ENCODE data around the gene IGSF8. TPM values are rescaled to one million over a fixed set of nuclear protein-coding genes. Genes with fewer than 3 reads are reported as not detected.

The IGSF8 gene
- total and polyA plus RNA-seq, 4 donors: 23.5 to 39.5 (median 26.8) TPM

GRCh38 chr1:160077486-160077885 lies 20.9 kb downstream of the IGSF8 start:
- H3K36me3 ChIP-seq (ENCODE audit: control insufficient read depth in 4 of 4, insufficient read depth in 4 of 4, low read length in 4 of 4): no peaks in the 10 kb centered on the region
- no peak overlapping the region for H3K4me3 ChIP-seq
- H3K4me1 ChIP-seq (ENCODE audit: control insufficient read depth in 5 of 5, insufficient read depth in 5 of 5, low read length in 5 of 5): no peaks in the 10 kb centered on the region
- ATAC-seq (ENCODE audit: insufficient read depth, low FRiP score) (no peak), DNase-seq (no peak)
- H3K9me3 ChIP-seq (ENCODE audit: control insufficient read depth in 4 of 4, insufficient read depth in 3 of 4, low read length in 3 of 4): no peaks in the 10 kb centered on the region
- H3K27me3 ChIP-seq (ENCODE audit: control insufficient read depth in 3 of 3, insufficient read depth in 3 of 3, low read length in 2 of 3): peaks cover 0 to 61% (median 34%) of the 10 kb centered on the region in 3 donors
- no peak overlapping the region for H3K9ac ChIP-seq (ENCODE audit: insufficient read depth in 1 of 2, low read length in 2 of 2)
- no peak for TF ChIP-seq CTCF (IDR thresholded peaks at IDR 0.05; ENCODE audit: control extremely low read depth, extremely low read depth)
- H3K27ac ChIP-seq (ENCODE audit: low read depth in 1 of 2, low read length in 1 of 2): no peak overlapping the region

- no peak for ATAC-seq (ENCODE audit: insufficient read depth, low FRiP score)
Measured at GRCh38 chr1:160076295-160076694, 22.1 kb downstream of the IGSF8 start.

GRCh38 chr1:160075836-160076235 lies 22.6 kb downstream of the IGSF8 start:
- Histone ChIP-seq H3K4me1 (ENCODE audit: control insufficient read depth in 5 of 5, insufficient read depth in 5 of 5, low read length in 5 of 5) (no peaks in the 10 kb centered on the region), H3K36me3 (ENCODE audit: control insufficient read depth in 4 of 4, insufficient read depth in 4 of 4, low read length in 4 of 4) (no peaks in the 10 kb centered on the region), H3K9me3 (ENCODE audit: control insufficient read depth in 4 of 4, insufficient read depth in 3 of 4, low read length in 3 of 4) (no peaks in the 10 kb centered on the region), H3K9ac (ENCODE audit: insufficient read depth in 1 of 2, low read length in 2 of 2) (no peak overlapping the region), H3K27ac (ENCODE audit: low read depth in 1 of 2, low read length in 1 of 2) (no peak overlapping the region), H3K27me3 (ENCODE audit: control insufficient read depth in 3 of 3, insufficient read depth in 3 of 3, low read length in 2 of 3) (peaks cover 0 to 58% (median 29%) of the 10 kb centered on the region in 3 donors), H3K4me3 (no peak overlapping the region)
- WGBS, 2 donors: 26 to 44% methylated on average over 2 of the region's 2 CpGs
- no peak for TF ChIP-seq CTCF (IDR thresholded peaks at IDR 0.05; ENCODE audit: control extremely low read depth, extremely low read depth)
- DNase-seq: no peak
- no peak for ATAC-seq (ENCODE audit: insufficient read depth, low FRiP score)

More at GRCh38 chr1:160076295-160076694, 22.1 kb downstream of the IGSF8 start:
- Histone ChIP-seq H3K27ac (ENCODE audit: low read depth in 1 of 2, low read length in 1 of 2) (no peak overlapping the region), H3K4me1 (ENCODE audit: control insufficient read depth in 5 of 5, insufficient read depth in 5 of 5, low read length in 5 of 5) (no peaks in the 10 kb centered on the region), H3K36me3 (ENCODE audit: control insufficient read depth in 4 of 4, insufficient read depth in 4 of 4, low read length in 4 of 4) (no peaks in the 10 kb centered on the region), H3K9ac (ENCODE audit: insufficient read depth in 1 of 2, low read length in 2 of 2) (no peak overlapping the region), H3K9me3 (ENCODE audit: control insufficient read depth in 4 of 4, insufficient read depth in 3 of 4, low read length in 3 of 4) (no peaks in the 10 kb centered on the region), H3K4me3 (no peak overlapping the region), H3K27me3 (ENCODE audit: control insufficient read depth in 3 of 3, insufficient read depth in 3 of 3, low read length in 2 of 3) (peaks cover 0 to 59% (median 30%) of the 10 kb centered on the region in 3 donors)
- WGBS, 2 donors: 84 to 87% methylated on average over 3 of the region's 3 CpGs
- DNase-seq: no peak
- TF ChIP-seq CTCF (IDR thresholded peaks at IDR 0.05; ENCODE audit: control extremely low read depth, extremely low read depth): no peak

GRCh38 chr1:160074865-160075264 lies 23.6 kb downstream of the IGSF8 start:
- 59 to 77% methylated on average over 4 of the region's 4 CpGs for WGBS, 2 donors
- H3K27me3 ChIP-seq (ENCODE audit: control insufficient read depth in 3 of 3, insufficient read depth in 3 of 3, low read length in 2 of 3): peaks cover 0 to 48% (median 20%) of the 10 kb centered on the region in 3 donors

More at GRCh38 chr1:160074865-160075264, 23.6 kb downstream of the IGSF8 start:
- TF ChIP-seq CTCF (IDR thresholded peaks at IDR 0.05; ENCODE audit: control extremely low read depth, extremely low read depth): no peak
- DNase-seq: no peak
- no peak for ATAC-seq (ENCODE audit: insufficient read depth, low FRiP score)
- H3K4me1 ChIP-seq (ENCODE audit: control insufficient read depth in 5 of 5, insufficient read depth in 5 of 5, low read length in 5 of 5): peaks cover 0 to 4% (median 0%) of the 10 kb centered on the region in 5 donors
- no peaks in the 10 kb centered on the region for H3K9me3 ChIP-seq (ENCODE audit: control insufficient read depth in 4 of 4, insufficient read depth in 3 of 4, low read length in 3 of 4)
- H3K9ac ChIP-seq (ENCODE audit: insufficient read depth in 1 of 2, low read length in 2 of 2): no peak overlapping the region
- no peak overlapping the region for H3K4me3 ChIP-seq
- H3K27ac ChIP-seq (ENCODE audit: low read depth in 1 of 2, low read length in 1 of 2): no peak overlapping the region
- H3K36me3 ChIP-seq (ENCODE audit: control insufficient read depth in 4 of 4, insufficient read depth in 4 of 4, low read length in 4 of 4): no peaks in the 10 kb centered on the region

Data from lung (tissue), 12 donors.